ENCODE results near the gene LMF1.

The LMF1 gene

GRCh38 chr16:854808-855410, 115.9 kb downstream of the LMF1 start:
- FAIRE-seq (no peak), DNase-seq (ENCODE audit: insufficient read length, low spot score) (no peak)

GRCh38 chr16:853981-854807, 116.6 kb downstream of the LMF1 start:
- DNase-seq (ENCODE audit: insufficient read length, low spot score) = no peak
- no peak for FAIRE-seq

GRCh38 chr16:853306-853705, 117.5 kb downstream of the LMF1 start:
- DNase-seq (ENCODE audit: insufficient read length, low spot score) = no peak
- no peak for FAIRE-seq

DNA sequence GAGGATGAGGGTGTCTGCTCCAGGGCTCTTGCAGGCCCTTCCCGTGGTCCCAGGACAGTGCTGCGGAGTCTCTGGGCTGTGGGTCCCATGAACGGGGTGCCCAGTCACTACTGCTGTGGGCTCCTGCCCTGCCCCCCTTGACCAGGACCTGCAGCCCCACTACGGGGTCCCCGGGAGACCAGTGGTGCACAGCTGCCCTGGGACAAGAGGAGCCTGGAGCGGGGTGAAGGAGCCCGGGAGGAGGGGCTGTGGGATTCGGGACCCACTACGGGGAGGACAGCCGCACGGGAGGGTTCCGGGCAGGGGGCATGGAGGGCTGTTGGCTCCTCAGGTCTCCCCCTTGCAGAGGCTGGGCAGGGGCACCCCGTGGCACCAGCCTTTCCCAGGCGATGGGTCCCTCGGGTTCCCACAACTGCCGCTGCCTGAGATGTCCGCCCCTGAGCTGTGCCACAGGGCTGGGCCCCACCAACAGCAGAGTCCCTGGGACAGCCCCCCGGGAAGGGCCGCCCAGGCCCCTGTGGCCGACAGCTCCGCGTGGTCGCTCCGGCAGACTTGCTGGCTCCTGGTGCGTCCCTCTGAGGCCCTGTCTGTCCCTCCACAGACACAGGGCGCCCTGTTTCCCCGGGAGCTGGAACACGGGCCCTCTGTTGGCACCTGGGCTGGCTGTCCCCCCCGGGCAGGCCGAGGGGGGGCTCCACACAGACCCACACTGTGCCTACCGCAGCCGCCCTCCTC, 118.2 kb downstream of the LMF1 start:
- no peak for DNase-seq (ENCODE audit: insufficient read length, low spot score)
- FAIRE-seq = no peak

DNA sequence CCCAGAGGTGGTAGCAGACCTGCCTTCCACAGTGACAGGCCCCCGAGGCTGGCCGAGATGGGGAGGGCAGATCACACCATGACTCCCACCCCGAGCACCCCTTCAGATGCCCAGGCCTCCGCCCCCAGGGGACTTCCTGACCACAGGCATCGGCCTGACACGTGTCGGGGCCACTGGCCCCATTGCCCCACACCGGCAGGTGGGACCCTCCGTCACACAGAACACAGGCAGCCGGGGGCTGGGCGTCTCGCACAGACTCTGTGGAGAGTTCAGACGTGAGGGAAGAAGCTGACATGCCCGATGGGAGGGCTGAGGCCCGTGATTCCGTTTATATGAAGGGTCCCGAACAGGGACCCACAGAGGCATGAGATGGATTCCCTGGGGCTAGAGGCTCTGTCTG, 118.9 kb downstream of the LMF1 start:
- DNase-seq (ENCODE audit: insufficient read length, low spot score) = no peak
- FAIRE-seq = no peak

DNA sequence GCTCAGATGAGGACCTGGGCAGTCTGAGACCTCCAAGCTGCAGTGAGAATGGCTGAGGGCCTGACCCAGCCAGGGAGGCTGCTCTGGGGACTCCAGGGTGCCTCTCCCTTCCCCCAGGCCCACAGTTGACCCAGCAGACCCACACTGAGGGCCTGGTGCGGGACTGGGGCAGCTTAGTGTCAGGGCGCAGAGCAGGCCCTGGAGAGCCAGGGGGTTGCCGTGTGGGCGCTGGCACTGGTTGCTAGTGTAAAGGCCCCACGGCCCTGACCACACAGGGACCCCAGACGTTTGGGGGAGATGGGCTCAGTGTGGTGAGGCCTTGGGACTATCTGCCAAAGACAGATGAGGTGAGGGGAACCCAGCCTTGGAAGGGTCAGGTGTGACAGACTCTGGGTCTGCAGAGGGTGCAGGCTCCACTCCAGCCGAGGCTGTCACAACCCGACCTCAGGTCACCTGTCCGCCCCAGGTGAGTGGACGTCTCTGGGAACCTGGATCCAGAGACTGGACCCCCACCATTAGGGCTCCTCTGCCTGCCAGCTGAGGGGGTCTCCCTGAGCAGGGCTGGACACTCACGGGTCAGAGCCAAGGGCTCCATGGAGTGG, 119.5 kb downstream of the LMF1 start:
- DNase-seq (ENCODE audit: insufficient read length, low spot score) (no peak), FAIRE-seq (no peak)

- FAIRE-seq = no peak
- DNase-seq (ENCODE audit: insufficient read length, low spot score) = no peak
Observed at GRCh38 chr16:850668-851067, 120.1 kb downstream of the LMF1 start.

DNA sequence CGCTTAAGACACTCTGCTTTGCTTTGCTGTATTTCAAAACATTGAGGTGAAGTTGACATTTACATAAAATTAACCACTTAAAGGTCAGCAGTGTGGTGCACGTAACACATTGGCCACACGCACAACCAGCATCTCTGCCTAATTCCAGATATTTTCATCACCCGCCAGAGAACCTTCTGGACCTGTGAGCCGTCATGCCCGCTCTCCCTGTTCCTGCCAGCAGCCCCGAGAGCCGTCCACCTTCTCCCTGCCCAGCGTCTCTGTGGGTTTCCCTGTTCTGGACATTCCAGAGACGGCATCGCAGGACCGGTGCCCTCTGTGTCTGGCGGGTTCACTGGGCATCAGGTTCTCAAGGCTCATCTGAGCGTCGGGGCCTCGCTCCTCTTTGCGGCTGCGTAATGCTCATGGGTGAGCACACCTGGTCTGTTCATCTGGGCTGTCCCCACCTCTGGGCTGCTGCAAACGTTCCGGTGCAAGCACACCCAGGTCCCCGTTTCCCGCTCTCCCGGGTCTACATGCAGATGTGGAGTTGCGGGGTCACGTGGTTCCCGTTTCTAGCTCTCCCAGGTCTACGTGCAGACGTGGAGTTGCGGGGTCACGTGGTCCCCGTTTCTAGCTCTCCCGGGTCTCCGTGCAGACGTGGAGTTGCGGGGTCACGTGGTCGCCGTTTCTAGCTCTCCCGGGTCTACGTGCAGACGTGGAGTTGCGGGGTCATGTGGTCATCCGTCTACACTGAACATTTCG, 122.1 kb downstream of the LMF1 start:
- FAIRE-seq = no peak
- no peak for DNase-seq (ENCODE audit: insufficient read length, low spot score)

GRCh38 chr16:847681-848445, 122.9 kb downstream of the LMF1 start:
- FAIRE-seq (no peak), DNase-seq (ENCODE audit: insufficient read length, low spot score) (no peak)

GRCh38 chr16:847151-847550, 123.6 kb downstream of the LMF1 start:
- DNase-seq (ENCODE audit: insufficient read length, low spot score) (no peak), FAIRE-seq (no peak)

DNA sequence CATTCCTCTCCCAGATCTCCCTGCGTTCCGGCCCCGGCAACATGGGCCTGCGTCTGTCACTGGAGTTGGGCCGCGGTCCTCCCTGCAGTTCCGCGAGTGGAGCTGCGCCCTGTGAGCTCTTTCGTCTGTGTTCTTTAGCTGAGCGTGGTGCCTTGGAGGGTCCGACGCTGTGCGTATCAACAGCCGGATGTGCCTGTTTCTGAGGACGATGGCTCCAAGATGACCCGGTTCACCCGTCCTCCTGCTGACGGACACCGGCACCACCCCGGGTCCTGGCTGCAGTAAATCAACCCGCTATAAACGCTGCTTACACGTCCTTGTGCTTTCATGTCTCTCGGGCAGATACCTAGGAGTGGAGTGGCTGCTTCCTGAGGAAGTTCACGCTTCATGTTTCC, 125.4 kb downstream of the LMF1 start:
- FAIRE-seq (no peak), DNase-seq (ENCODE audit: insufficient read length, low spot score) (no peak)

DNA sequence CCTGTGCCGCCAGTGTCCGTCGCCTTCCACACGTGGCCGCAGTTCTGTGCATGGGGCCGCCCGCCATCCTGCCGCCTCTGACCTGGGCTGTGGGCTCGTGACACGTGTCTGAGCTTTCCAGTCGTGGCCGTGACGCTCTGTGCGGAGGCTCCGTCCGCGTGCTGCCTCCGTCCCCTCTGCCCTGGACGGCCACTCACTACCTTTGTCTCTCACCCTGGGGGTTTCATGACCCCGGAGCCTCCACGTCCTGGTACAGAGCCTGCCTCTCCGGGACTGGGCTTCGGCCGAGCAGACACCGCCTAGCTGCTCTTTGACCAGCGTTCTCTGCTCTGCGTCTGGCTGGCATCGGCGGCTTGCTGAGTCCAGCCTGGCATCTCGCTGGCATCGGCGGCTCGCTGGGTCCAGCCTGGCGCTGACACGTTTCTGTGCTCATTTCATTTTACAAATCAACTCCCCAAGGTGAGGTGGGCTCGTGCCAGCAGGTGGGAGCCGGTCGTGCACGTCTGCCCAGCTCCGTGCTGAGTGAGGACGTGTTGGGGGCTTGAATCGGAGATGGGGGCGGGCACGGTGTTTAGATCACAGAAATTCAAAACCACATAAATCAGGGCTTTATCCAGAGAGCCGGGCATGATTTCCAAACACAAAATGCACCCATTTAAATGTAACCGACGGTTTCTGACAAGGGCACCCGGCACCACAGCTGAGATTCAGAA, 126.0 kb downstream of the LMF1 start:
- DNase-seq (ENCODE audit: insufficient read length, low spot score) = no peak
- no peak for FAIRE-seq

DNA sequence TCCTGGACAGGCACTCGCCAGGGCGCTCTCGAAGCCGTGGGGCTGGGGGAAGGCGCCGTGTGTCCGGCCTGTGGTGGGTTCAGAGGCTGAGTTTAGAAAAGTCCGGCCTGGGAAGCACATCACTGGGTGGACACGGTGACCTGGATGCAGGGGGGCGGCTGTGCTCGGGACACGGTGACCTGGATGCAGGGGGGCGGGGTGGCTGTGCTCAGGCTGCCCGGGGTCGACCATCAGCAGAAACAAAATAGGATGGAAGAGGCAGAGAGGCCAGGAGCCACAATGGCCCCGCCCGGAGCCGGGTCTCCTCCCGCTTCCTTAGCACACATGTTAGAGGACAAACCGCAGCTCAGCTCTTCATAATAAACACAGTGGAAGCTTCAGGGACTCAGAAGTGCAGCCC, 127.0 kb downstream of the LMF1 start:
- no peak for DNase-seq (ENCODE audit: insufficient read length, low spot score)
- no peak for FAIRE-seq

DNA sequence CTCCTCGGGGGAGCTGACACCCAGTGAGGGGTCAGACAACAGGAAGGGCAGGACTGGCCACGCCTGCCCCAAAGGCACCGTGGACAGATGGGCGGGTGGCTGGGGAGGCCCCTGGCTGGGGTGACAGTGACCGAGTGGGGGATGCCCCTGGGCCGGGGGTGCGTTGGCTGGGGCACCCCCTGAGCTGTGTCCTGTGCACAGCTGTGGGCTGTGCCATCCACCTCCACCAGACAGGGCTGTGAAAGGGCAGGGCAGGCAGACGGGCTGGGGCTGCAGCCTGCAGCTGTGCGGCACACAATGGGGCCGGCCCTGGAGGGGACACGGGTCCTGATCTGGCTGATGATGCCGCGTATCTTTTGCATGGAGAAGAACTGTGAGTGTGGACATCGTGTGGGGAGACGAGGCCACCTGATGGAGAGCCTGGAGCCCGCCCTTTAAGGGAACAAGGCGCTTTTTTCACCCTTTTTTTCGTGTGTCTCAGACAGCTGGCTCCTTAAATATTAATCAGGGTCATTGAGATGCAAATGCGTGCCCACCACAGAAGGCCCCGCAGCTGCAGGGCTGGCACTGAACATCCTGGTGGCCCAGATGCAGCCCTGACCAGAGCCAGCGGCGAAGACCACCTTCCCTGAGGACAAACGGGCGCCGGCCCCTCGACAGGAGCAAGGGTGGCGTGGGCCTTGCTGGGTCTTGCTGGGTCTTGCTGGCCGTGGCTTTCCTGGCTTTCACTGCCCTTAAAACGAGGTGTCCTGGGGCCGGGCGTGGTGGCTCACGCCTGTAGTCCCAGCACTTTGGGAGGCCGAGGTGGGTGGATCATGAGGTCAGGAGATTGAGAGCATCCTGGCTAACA, 127.8 kb downstream of the LMF1 start:
- no peak for DNase-seq (ENCODE audit: insufficient read length, low spot score)
- FAIRE-seq = no peak

- no peak for DNase-seq (ENCODE audit: insufficient read length, low spot score)
- no peak for FAIRE-seq
Observed at GRCh38 chr16:842061-842476, 128.7 kb downstream of the LMF1 start.

DNA sequence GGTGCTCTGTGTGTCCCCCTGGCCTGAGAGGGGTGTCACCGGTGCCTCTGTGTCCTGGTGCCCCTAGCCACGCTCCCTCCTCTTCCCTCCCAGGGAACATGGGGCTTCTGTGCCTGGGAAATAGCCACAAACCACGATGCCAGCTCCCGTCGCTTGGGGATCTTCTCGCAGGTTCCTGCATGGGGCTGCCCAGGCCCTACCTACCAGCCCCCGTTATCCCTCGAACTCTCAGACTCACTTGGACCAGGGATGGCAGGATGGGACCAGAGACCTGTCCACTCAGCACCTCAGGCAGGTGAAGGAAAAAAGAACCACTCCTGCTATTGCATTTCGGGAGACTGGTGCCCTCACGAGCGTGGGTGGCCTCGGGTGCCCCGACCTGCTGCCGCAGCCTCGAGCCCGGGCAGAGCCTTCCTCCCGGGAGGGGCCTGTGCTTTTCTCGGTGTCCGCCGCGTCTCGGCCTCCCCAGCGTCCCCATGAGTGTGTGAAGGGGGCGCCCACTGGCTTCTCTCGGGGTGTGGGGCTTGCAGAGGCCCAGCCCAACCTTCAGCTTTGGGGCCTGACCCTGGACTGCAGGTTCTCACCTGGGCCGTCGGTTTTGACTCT, 129.2 kb downstream of the LMF1 start:
- no peak for FAIRE-seq

GRCh38 chr16:840561-841454, 130.0 kb downstream of the LMF1 start:
- no peak for FAIRE-seq
- no peak for DNase-seq (ENCODE audit: insufficient read length, low spot score)

More for the DNA sequence above, 129.2 kb downstream of the LMF1 start:
- no peak for DNase-seq (ENCODE audit: insufficient read length, low spot score)
